Measurements from ENCODE around the gene RAD51B.

GRCh38 chr14:68511129-68512047 lies 691.8 kb downstream of the RAD51B start:
- TF ChIP-seq, protein P1, sequence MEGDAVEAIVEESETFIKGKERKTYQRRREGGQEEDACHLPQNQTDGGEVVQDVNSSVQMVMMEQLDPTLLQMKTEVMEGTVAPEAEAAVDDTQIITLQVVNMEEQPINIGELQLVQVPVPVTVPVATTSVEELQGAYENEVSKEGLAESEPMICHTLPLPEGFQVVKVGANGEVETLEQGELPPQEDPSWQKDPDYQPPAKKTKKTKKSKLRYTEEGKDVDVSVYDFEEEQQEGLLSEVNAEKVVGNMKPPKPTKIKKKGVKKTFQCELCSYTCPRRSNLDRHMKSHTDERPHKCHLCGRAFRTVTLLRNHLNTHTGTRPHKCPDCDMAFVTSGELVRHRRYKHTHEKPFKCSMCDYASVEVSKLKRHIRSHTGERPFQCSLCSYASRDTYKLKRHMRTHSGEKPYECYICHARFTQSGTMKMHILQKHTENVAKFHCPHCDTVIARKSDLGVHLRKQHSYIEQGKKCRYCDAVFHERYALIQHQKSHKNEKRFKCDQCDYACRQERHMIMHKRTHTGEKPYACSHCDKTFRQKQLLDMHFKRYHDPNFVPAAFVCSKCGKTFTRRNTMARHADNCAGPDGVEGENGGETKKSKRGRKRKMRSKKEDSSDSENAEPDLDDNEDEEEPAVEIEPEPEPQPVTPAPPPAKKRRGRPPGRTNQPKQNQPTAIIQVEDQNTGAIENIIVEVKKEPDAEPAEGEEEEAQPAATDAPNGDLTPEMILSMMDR (IDR thresholded peaks at IDR 0.05 in 2 of 3, conservative IDR thresholded peaks at IDR 0.05 in 1 of 3; ENCODE audit: borderline replicate concordance in 1 of 3, insufficient read depth in 1 of 3, low read depth in 2 of 3, low read length in 2 of 3) = no peak
- no peak for TF ChIP-seq MAX (IDR thresholded peaks at IDR 0.05)
- TF ChIP-seq CEBPB (IDR thresholded peaks at IDR 0.05; ENCODE audit: low read depth) = no peak
- TF ChIP-seq POLR2A (IDR thresholded peaks at IDR 0.05; ENCODE audit: borderline replicate concordance, extremely low read depth, insufficient read depth, insufficient read length) = no peak
- TF ChIP-seq POLR2AphosphoS5 (IDR thresholded peaks at IDR 0.05; ENCODE audit: low read depth, low read length) = no peak
- no peak for TF ChIP-seq RAD21 (IDR thresholded peaks at IDR 0.05; ENCODE audit: low read depth)
- TF ChIP-seq JUND (IDR thresholded peaks at IDR 0.05) = no peak
- TF ChIP-seq EZH2 (IDR thresholded peaks at IDR 0.05) = no peak
- no peak for TF ChIP-seq ZNF274 (IDR thresholded peaks at IDR 0.05; ENCODE audit: low read depth, low read length)
- no peak for TF ChIP-seq EZH2phosphoT487 (IDR thresholded peaks at IDR 0.05; ENCODE audit: borderline replicate concordance)
- 0 out of 2 replicates have a peak, but pooled peaks have one; percentile 18 for TF ChIP-seq ZFX (IDR thresholded peaks at IDR 0.05)
- TF ChIP-seq TCF7L2 (IDR thresholded peaks at IDR 0.05; ENCODE audit: borderline replicate concordance, extremely low read depth, insufficient read depth, insufficient read length) = no peak

Measured in HCT116 (cell line).